Measurements from ENCODE around the gene ELP5.

DNA sequence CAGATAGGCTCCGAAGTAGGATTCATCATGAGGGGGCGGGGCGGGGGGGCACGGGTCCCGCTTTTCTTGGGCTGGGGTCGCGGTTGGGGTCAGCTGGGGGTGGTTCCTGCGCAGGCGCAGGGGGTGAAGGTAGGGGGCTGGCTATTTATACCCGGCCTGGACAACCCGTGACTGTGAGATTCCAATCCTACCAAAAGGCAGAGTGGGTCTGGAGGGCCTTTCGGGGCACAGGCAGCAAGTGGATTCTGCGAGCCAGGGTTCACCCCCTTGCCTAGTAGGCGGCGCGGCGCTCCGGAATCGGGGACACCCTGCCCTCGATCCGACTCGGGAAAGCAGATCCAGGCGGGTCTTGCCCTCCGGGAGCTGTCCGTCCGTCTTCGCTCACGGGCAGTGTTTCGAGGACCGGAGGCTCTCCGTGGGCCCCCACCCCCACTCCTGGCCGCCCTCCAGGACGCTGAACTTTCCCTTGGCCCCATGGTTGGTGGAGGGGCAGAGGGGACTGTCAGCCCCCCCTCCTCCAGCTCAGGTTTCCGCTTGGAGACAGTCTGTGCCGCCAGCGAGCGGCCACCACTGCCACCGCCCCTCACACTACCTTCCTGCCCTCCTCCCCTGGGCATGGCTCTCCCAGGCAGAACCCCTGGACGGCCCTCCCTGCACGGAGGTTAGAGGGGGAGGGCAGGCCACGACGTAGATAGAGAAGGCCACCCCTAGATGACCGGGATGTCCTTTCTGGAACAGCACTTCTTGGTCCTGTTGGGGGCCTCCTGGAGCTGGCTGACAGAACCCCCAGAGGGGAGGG lies 30.1 kb downstream of the ELP5 start:
- TF ChIP-seq, protein P1, sequence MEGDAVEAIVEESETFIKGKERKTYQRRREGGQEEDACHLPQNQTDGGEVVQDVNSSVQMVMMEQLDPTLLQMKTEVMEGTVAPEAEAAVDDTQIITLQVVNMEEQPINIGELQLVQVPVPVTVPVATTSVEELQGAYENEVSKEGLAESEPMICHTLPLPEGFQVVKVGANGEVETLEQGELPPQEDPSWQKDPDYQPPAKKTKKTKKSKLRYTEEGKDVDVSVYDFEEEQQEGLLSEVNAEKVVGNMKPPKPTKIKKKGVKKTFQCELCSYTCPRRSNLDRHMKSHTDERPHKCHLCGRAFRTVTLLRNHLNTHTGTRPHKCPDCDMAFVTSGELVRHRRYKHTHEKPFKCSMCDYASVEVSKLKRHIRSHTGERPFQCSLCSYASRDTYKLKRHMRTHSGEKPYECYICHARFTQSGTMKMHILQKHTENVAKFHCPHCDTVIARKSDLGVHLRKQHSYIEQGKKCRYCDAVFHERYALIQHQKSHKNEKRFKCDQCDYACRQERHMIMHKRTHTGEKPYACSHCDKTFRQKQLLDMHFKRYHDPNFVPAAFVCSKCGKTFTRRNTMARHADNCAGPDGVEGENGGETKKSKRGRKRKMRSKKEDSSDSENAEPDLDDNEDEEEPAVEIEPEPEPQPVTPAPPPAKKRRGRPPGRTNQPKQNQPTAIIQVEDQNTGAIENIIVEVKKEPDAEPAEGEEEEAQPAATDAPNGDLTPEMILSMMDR (conservative IDR thresholded peaks at IDR 0.05; ENCODE audit: low read depth in 2 of 2) = no peak
- TF ChIP-seq EZH2phosphoT487 (IDR thresholded peaks at IDR 0.05; ENCODE audit: unreplicated experiment) (no peak), CREB1 (CRISPR knock-in tag; IDR thresholded peaks at IDR 0.05; ENCODE audit: low read depth) (no peak), ZNF114 (CRISPR knock-in tag; IDR thresholded peaks at IDR 0.05) (no peak), EZH2 (IDR thresholded peaks at IDR 0.05; ENCODE audit: low read depth, unreplicated experiment) (no peak), POLR2AphosphoS5 (IDR thresholded peaks at IDR 0.05; ENCODE audit: low read depth) (no peak), JUNB (IDR thresholded peaks at IDR 0.05; ENCODE audit: unreplicated experiment) (no peak), NANOG (IDR thresholded peaks at IDR 0.05; ENCODE audit: borderline replicate concordance) (no peak)
- TF ChIP-seq, protein P2, sequence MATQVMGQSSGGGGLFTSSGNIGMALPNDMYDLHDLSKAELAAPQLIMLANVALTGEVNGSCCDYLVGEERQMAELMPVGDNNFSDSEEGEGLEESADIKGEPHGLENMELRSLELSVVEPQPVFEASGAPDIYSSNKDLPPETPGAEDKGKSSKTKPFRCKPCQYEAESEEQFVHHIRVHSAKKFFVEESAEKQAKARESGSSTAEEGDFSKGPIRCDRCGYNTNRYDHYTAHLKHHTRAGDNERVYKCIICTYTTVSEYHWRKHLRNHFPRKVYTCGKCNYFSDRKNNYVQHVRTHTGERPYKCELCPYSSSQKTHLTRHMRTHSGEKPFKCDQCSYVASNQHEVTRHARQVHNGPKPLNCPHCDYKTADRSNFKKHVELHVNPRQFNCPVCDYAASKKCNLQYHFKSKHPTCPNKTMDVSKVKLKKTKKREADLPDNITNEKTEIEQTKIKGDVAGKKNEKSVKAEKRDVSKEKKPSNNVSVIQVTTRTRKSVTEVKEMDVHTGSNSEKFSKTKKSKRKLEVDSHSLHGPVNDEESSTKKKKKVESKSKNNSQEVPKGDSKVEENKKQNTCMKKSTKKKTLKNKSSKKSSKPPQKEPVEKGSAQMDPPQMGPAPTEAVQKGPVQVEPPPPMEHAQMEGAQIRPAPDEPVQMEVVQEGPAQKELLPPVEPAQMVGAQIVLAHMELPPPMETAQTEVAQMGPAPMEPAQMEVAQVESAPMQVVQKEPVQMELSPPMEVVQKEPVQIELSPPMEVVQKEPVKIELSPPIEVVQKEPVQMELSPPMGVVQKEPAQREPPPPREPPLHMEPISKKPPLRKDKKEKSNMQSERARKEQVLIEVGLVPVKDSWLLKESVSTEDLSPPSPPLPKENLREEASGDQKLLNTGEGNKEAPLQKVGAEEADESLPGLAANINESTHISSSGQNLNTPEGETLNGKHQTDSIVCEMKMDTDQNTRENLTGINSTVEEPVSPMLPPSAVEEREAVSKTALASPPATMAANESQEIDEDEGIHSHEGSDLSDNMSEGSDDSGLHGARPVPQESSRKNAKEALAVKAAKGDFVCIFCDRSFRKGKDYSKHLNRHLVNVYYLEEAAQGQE (IDR thresholded peaks at IDR 0.05; ENCODE audit: unreplicated experiment) = no peak

All from GM23338 (cell line).